IPS-15b (cell line): ENCODE results near the gene PNPO.
A peak's percentile ranks its signal among the peaks of the same experiment; 100 is the strongest.

ENCODE experiments used
- H3K27me3 ChIP-seq: one replicate; pipeline ENCODE4 v1.6.1; 2013; ENCODE audit warnings: low read length; ENCODE audit not compliant: control insufficient read depth, insufficient read depth
- H3K36me3 ChIP-seq: one replicate; pipeline ENCODE4 v1.6.1; 2013; ENCODE audit warnings: low read length; ENCODE audit not compliant: control insufficient read depth, insufficient read depth
- H3K4me1 ChIP-seq: one replicate; pipeline ENCODE4 v1.6.1; 2013; ENCODE audit warnings: mild to moderate bottlenecking, low read length; ENCODE audit not compliant: control insufficient read depth, insufficient read depth
- H3K4me3 ChIP-seq: one replicate; pipeline ENCODE4 v1.5.1; 2013; ENCODE audit warnings: low read depth, low read length
- H3K9ac ChIP-seq: one replicate; pipeline ENCODE4 v1.6.1; 2013; ENCODE audit warnings: low read depth, mild to moderate bottlenecking, low read length
- H3K9me3 ChIP-seq: one replicate; pipeline ENCODE4 v1.6.1; 2013; ENCODE audit warnings: mild to moderate bottlenecking, low read length; ENCODE audit not compliant: control insufficient read depth, insufficient read depth

PNPO gene

GRCh38 chr17:47945080-47945479 lies 3.7 kb downstream of the PNPO start:
- no peaks in the 10 kb centered on the region for H3K9me3 ChIP-seq
- no peaks in the 10 kb centered on the region for H3K36me3 ChIP-seq
- H3K4me3 ChIP-seq = no peak overlapping the region
- H3K4me1 ChIP-seq = peaks cover 7% of the 10 kb centered on the region
- no peak overlapping the region for H3K9ac ChIP-seq
- peaks cover 7% of the 10 kb centered on the region for H3K27me3 ChIP-seq

- Histone ChIP-seq H3K9ac (no peak overlapping the region), H3K9me3 (no peaks in the 10 kb centered on the region), H3K4me3 (no peak overlapping the region), H3K27me3 (peaks cover 3% of the 10 kb centered on the region), H3K4me1 (peaks cover 7% of the 10 kb centered on the region), H3K36me3 (no peaks in the 10 kb centered on the region)
Observed at GRCh38 chr17:47945529-47946508, 4.4 kb downstream of the PNPO start.

- no peaks in the 10 kb centered on the region for H3K27me3 ChIP-seq
- no peaks in the 10 kb centered on the region for H3K9me3 ChIP-seq
- H3K4me1 ChIP-seq = peaks cover 7% of the 10 kb centered on the region
- H3K4me3 ChIP-seq = no peak overlapping the region
- no peak overlapping the region for H3K9ac ChIP-seq
- no peaks in the 10 kb centered on the region for H3K36me3 ChIP-seq
Observed at GRCh38 chr17:47946516-47946915, 5.1 kb downstream of the PNPO start.

DNA sequence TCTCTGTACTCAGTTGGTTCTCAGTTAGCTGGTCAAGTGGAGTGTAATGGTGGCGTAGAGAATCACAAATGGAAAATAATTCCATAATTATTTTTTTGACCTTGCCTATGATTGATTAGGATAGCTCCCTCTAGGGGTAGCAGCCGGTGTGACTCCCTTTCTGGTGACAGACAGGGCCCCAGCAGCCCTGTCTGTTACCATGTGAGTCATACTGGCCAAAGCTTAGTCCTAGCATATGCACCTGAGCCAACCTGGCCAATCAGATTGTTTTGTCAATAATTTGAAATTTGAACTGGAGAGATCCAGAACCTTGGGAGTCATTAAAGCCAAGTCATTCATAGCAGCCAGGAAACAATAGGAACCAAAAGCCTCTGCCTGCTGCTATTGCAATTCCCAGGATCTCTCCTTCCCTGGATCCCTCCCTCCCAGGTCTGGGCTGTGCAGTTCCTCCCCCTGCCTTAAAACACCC lies 5.6 kb downstream of the PNPO start:
- Histone ChIP-seq H3K9ac (no peak overlapping the region), H3K36me3 (no peaks in the 10 kb centered on the region), H3K4me3 (no peak overlapping the region), H3K27me3 (no peaks in the 10 kb centered on the region), H3K4me1 (peaks cover 7% of the 10 kb centered on the region), H3K9me3 (no peaks in the 10 kb centered on the region)

DNA sequence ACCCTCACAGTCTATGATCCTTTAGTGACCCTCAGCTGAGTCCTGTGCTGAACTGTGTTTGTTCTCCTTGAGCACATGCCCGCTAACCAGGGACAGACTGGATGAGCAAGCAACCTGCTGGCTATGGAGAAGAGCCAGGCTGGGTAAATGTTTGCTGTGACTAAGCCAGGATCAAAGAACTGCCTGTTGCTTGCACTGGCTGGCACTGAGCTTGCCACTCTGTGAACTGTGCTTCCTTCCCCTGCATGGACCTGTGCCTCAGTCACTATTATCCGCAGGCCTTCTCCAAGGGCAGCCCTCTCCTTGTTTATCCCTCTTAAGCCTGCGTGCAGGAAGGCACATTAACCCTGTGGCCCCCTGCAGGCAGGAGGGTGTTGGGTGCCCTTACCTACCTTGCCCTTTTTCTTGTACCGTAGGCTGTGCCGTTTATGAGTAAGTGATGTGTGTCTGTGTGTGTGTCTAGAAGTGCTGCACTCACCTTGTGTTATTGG lies 7.4 kb downstream of the PNPO start:
- no peak overlapping the region for H3K4me3 ChIP-seq
- H3K9me3 ChIP-seq = no peaks in the 10 kb centered on the region
- H3K9ac ChIP-seq = no peak overlapping the region
- no peaks in the 10 kb centered on the region for H3K36me3 ChIP-seq
- no peaks in the 10 kb centered on the region for H3K27me3 ChIP-seq
- peaks cover 7% of the 10 kb centered on the region for H3K4me1 ChIP-seq

DNA sequence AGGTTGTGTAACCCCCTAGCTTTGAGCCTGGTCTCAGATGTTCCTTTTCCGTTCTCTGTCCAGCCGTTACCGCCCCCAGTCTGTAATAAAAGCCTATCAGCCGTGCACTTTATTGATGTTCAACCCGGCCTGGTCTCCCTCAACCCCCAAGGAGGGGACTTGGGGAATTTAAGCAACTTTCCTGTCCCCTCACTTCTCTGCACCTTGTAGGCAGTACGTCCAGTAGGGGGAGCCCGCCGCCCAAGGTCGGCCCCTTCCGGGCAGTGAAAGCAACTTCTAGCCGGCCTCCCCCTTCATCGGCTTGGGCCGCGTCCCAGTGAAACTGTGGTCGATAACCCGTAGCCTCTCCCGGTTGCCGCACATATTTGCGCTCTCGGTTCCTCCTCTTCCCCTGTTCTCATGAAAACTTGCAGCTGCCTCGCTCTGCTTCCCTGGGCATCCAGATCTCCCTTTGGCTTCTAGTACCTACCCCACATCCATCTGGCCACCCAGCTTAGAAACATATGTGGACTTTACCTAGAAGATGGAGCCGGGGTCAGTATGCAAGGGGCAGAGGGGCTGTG lies 7.9 kb downstream of the PNPO start:
- Histone ChIP-seq H3K9me3 (no peaks in the 10 kb centered on the region), H3K36me3 (no peaks in the 10 kb centered on the region), H3K27me3 (no peaks in the 10 kb centered on the region), H3K9ac (peak overlapping the region; percentile 42), H3K4me1 (peaks cover 7% of the 10 kb centered on the region), H3K4me3 (peak overlapping the region; percentile 43)

- H3K36me3 ChIP-seq = no peaks in the 10 kb centered on the region
- peaks cover 7% of the 10 kb centered on the region for H3K4me1 ChIP-seq
- peak overlapping the region; percentile 42 for H3K9ac ChIP-seq
- no peak overlapping the region for H3K4me3 ChIP-seq
- no peaks in the 10 kb centered on the region for H3K9me3 ChIP-seq
- no peaks in the 10 kb centered on the region for H3K27me3 ChIP-seq
Observed at GRCh38 chr17:47949946-47950345, 8.6 kb downstream of the PNPO start.

GRCh38 chr17:47950448-47950847 lies 9.1 kb downstream of the PNPO start:
- no peak overlapping the region for H3K4me3 ChIP-seq
- H3K4me1 ChIP-seq = peaks cover 7% of the 10 kb centered on the region
- no peak overlapping the region for H3K9ac ChIP-seq
- no peaks in the 10 kb centered on the region for H3K27me3 ChIP-seq
- H3K9me3 ChIP-seq = no peaks in the 10 kb centered on the region
- no peaks in the 10 kb centered on the region for H3K36me3 ChIP-seq

GRCh38 chr17:47952171-47953021 lies 11.0 kb downstream of the PNPO start:
- Histone ChIP-seq H3K27me3 (no peaks in the 10 kb centered on the region), H3K4me1 (peaks cover 9% of the 10 kb centered on the region), H3K36me3 (no peaks in the 10 kb centered on the region), H3K9me3 (no peaks in the 10 kb centered on the region), H3K9ac (no peak overlapping the region), H3K4me3 (no peak overlapping the region)

DNA sequence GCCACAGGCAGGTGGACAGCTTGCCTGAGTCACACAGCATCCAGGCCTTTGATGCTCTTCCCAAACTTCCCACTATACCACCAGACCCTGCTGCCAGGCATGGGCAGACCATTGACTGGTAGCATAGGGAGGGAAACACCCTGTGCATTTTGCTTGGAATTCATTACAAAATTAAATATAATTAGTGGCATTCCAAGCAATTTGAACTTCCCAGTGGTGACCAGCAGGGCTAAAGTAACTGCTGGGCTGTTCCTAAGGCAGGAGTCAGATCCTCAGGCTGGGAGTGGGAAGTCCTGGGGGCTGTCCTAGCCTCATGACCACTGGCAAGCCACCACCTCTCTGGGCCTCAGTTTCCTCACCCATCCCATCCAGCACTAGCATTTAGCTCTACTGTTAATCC lies 12.5 kb downstream of the PNPO start:
- Histone ChIP-seq H3K27me3 (no peaks in the 10 kb centered on the region), H3K36me3 (no peaks in the 10 kb centered on the region), H3K4me1 (peaks cover 12% of the 10 kb centered on the region), H3K9ac (no peak overlapping the region), H3K4me3 (no peak overlapping the region), H3K9me3 (no peaks in the 10 kb centered on the region)
